Activated T-cell treated with anti-CD3 and anti-CD28 coated beads, Interleukin-2, amount 50 U/mL, for 24 hours (primary cell): ENCODE measurements around the gene MEGF11.

Source experiments
- DNase-seq: peaks from one replicate; pipeline ENCODE4 v3.0.0-alpha.2; 2020
- H3K27ac Mint-ChIP-seq: 2 replicates; pipeline ENCODE4 v1.8.0; 2020; ENCODE audit warnings: mild to moderate bottlenecking, mixed read lengths
- H3K27me3 Mint-ChIP-seq: 2 replicates; pipeline ENCODE4 v1.8.0; 2020; ENCODE audit warnings: mixed read lengths
- H3K36me3 Mint-ChIP-seq: 2 replicates; pipeline ENCODE4 v1.8.0; 2020; ENCODE audit warnings: low read depth, mixed read lengths
- H3K4me1 Mint-ChIP-seq: 2 replicates; pipeline ENCODE4 v1.8.0; 2020; ENCODE audit warnings: low read depth, mixed read lengths
- H3K4me3 Mint-ChIP-seq: 2 replicates; pipeline ENCODE4 v1.8.0; 2020; ENCODE audit warnings: mild to moderate bottlenecking, moderate library complexity, mixed read lengths
- H3K9me3 Mint-ChIP-seq: 2 replicates; pipeline ENCODE4 v1.8.0; 2020; ENCODE audit warnings: mixed read lengths

MEGF11 gene

GRCh38 chr15:66149871-66150270, 103.7 kb downstream of the MEGF11 start:
- H3K9me3 Mint-ChIP-seq: no peaks in the 10 kb centered on the region
- no peaks in the 10 kb centered on the region for H3K36me3 Mint-ChIP-seq
- no peak for DNase-seq
- peaks cover 2% of the 10 kb centered on the region for H3K4me1 Mint-ChIP-seq
- peaks cover 9% of the 10 kb centered on the region for H3K27me3 Mint-ChIP-seq
- no peak overlapping the region for H3K4me3 Mint-ChIP-seq
- no peak overlapping the region for H3K27ac Mint-ChIP-seq

GRCh38 chr15:66148187-66148586, 105.4 kb downstream of the MEGF11 start:
- H3K9me3 Mint-ChIP-seq: no peaks in the 10 kb centered on the region
- DNase-seq: no peak
- H3K27me3 Mint-ChIP-seq: peaks cover 9% of the 10 kb centered on the region
- no peaks in the 10 kb centered on the region for H3K36me3 Mint-ChIP-seq
- H3K27ac Mint-ChIP-seq: no peak overlapping the region
- H3K4me1 Mint-ChIP-seq: peaks cover 2% of the 10 kb centered on the region
- H3K4me3 Mint-ChIP-seq: no peak overlapping the region

- H3K4me3 Mint-ChIP-seq: no peak overlapping the region
- peaks cover 9% of the 10 kb centered on the region for H3K27me3 Mint-ChIP-seq
- no peaks in the 10 kb centered on the region for H3K36me3 Mint-ChIP-seq
These were observed 106.1 kb downstream of the MEGF11 start for GRCh38 chr15:66147440-66147839.

GRCh38 chr15:66145726-66146182, 107.8 kb downstream of the MEGF11 start:
- no peak for DNase-seq
- H3K36me3 Mint-ChIP-seq: no peaks in the 10 kb centered on the region
- H3K27me3 Mint-ChIP-seq: no peaks in the 10 kb centered on the region
- no peaks in the 10 kb centered on the region for H3K9me3 Mint-ChIP-seq
- no peak overlapping the region for H3K4me3 Mint-ChIP-seq
- H3K27ac Mint-ChIP-seq: no peak overlapping the region
- H3K4me1 Mint-ChIP-seq: peaks cover 2% of the 10 kb centered on the region

More at GRCh38 chr15:66147440-66147839, 106.1 kb downstream of the MEGF11 start:
- Mint-ChIP-seq H3K4me1 (peaks cover 2% of the 10 kb centered on the region), H3K9me3 (no peaks in the 10 kb centered on the region), H3K27ac (no peak overlapping the region)
- DNase-seq: no peak

- Mint-ChIP-seq H3K4me3 (no peak overlapping the region), H3K36me3 (no peaks in the 10 kb centered on the region), H3K9me3 (no peaks in the 10 kb centered on the region), H3K27ac (no peak overlapping the region), H3K27me3 (no peaks in the 10 kb centered on the region), H3K4me1 (peaks cover 2% of the 10 kb centered on the region)
- DNase-seq: no peak
These were observed 108.4 kb downstream of the MEGF11 start for GRCh38 chr15:66144978-66145725.

- H3K9me3 Mint-ChIP-seq: no peaks in the 10 kb centered on the region
- H3K27me3 Mint-ChIP-seq: no peaks in the 10 kb centered on the region
- H3K4me3 Mint-ChIP-seq: no peak overlapping the region
- no peak for DNase-seq
- peaks cover 2% of the 10 kb centered on the region for H3K4me1 Mint-ChIP-seq
- H3K27ac Mint-ChIP-seq: no peak overlapping the region
- H3K36me3 Mint-ChIP-seq: no peaks in the 10 kb centered on the region
These were observed 111.3 kb downstream of the MEGF11 start for GRCh38 chr15:66142285-66142684.

GRCh38 chr15:66139591-66140207, 113.9 kb downstream of the MEGF11 start:
- no peak for DNase-seq
- H3K36me3 Mint-ChIP-seq: no peaks in the 10 kb centered on the region
- no peaks in the 10 kb centered on the region for H3K9me3 Mint-ChIP-seq
- no peak overlapping the region for H3K4me3 Mint-ChIP-seq
- H3K27me3 Mint-ChIP-seq: no peaks in the 10 kb centered on the region
- no peak overlapping the region for H3K27ac Mint-ChIP-seq
- H3K4me1 Mint-ChIP-seq: peaks cover 8% of the 10 kb centered on the region

- H3K27ac Mint-ChIP-seq: no peak overlapping the region
These were observed 114.5 kb downstream of the MEGF11 start for GRCh38 chr15:66138892-66139590.

GRCh38 chr15:66138096-66138783, 115.3 kb downstream of the MEGF11 start:
- Mint-ChIP-seq H3K9me3 (no peaks in the 10 kb centered on the region), H3K4me3 (no peak overlapping the region)

More at GRCh38 chr15:66138892-66139590, 114.5 kb downstream of the MEGF11 start:
- no peak for DNase-seq
- H3K36me3 Mint-ChIP-seq: no peaks in the 10 kb centered on the region
- H3K4me1 Mint-ChIP-seq: peaks cover 8% of the 10 kb centered on the region
- no peak overlapping the region for H3K4me3 Mint-ChIP-seq
- no peaks in the 10 kb centered on the region for H3K9me3 Mint-ChIP-seq
- H3K27me3 Mint-ChIP-seq: no peaks in the 10 kb centered on the region

GRCh38 chr15:66136948-66137347, 116.6 kb downstream of the MEGF11 start:
- no peak overlapping the region for H3K4me3 Mint-ChIP-seq
- no peaks in the 10 kb centered on the region for H3K27me3 Mint-ChIP-seq
- peaks cover 8% of the 10 kb centered on the region for H3K4me1 Mint-ChIP-seq
- H3K9me3 Mint-ChIP-seq: no peaks in the 10 kb centered on the region
- DNase-seq: no peak
- no peak overlapping the region for H3K27ac Mint-ChIP-seq
- H3K36me3 Mint-ChIP-seq: no peaks in the 10 kb centered on the region

More at GRCh38 chr15:66138096-66138783, 115.3 kb downstream of the MEGF11 start:
- H3K36me3 Mint-ChIP-seq: no peaks in the 10 kb centered on the region
- H3K27ac Mint-ChIP-seq: no peak overlapping the region
- no peaks in the 10 kb centered on the region for H3K27me3 Mint-ChIP-seq
- peaks cover 8% of the 10 kb centered on the region for H3K4me1 Mint-ChIP-seq
- DNase-seq: no peak

- H3K4me3 Mint-ChIP-seq: no peak overlapping the region
- no peaks in the 10 kb centered on the region for H3K27me3 Mint-ChIP-seq
- H3K36me3 Mint-ChIP-seq: no peaks in the 10 kb centered on the region
- no peak overlapping the region for H3K27ac Mint-ChIP-seq
- no peaks in the 10 kb centered on the region for H3K9me3 Mint-ChIP-seq
- H3K4me1 Mint-ChIP-seq: peaks cover 8% of the 10 kb centered on the region
- no peak for DNase-seq
These were observed 117.9 kb downstream of the MEGF11 start for GRCh38 chr15:66135664-66136063.

GRCh38 chr15:66134284-66134683, 119.3 kb downstream of the MEGF11 start:
- Mint-ChIP-seq H3K27ac (no peak overlapping the region), H3K36me3 (no peaks in the 10 kb centered on the region)

GRCh38 chr15:66133247-66133885, 120.2 kb downstream of the MEGF11 start:
- DNase-seq: no peak
- H3K4me3 Mint-ChIP-seq: no peak overlapping the region
- H3K9me3 Mint-ChIP-seq: no peaks in the 10 kb centered on the region
- H3K4me1 Mint-ChIP-seq: peaks cover 8% of the 10 kb centered on the region
- peaks cover 5% of the 10 kb centered on the region for H3K27me3 Mint-ChIP-seq
- H3K27ac Mint-ChIP-seq: no peak overlapping the region
- H3K36me3 Mint-ChIP-seq: no peaks in the 10 kb centered on the region

More at GRCh38 chr15:66134284-66134683, 119.3 kb downstream of the MEGF11 start:
- H3K27me3 Mint-ChIP-seq: peaks cover under 1% of the 10 kb centered on the region
- DNase-seq: no peak
- peaks cover 8% of the 10 kb centered on the region for H3K4me1 Mint-ChIP-seq
- no peak overlapping the region for H3K4me3 Mint-ChIP-seq
- no peaks in the 10 kb centered on the region for H3K9me3 Mint-ChIP-seq

GRCh38 chr15:66132251-66132816, 121.2 kb downstream of the MEGF11 start:
- Mint-ChIP-seq H3K4me3 (no peak overlapping the region), H3K27me3 (peaks cover 8% of the 10 kb centered on the region), H3K9me3 (no peaks in the 10 kb centered on the region), H3K4me1 (peaks cover 8% of the 10 kb centered on the region), H3K36me3 (no peaks in the 10 kb centered on the region), H3K27ac (no peak overlapping the region)
- no peak for DNase-seq
